Temporal lobe (tissue), 2 donors: ENCODE data around the gene MBD3. TPM values are rescaled to one million over a fixed set of nuclear protein-coding genes. Genes with fewer than 3 reads are reported as not detected.

Experiments used
- small RNA-seq: library from RNA; depleted of rRNA; stranded (forward); fragments of <200 nt; gene quantifications from one replicate; pipeline ENCODE3, GENCODE V24; 2014; ENCODE audit warnings: low replicate concordance
- total RNA-seq: library from RNA; depleted of rRNA; stranded (reverse); fragments of >200 nt; gene quantifications from one replicate; pipeline ENCODE4 v1.2.3, GENCODE V29; 2014

Gene MBD3
- total RNA-seq, 1 donor from 2014 or later, result 40.1 TPM

Small RNA genes lying within 50 kb of the gene (small RNA-seq; reads per million reads assigned to genes)
- gene AC005943.2 (not detected), gene RN7SL477P (not detected), gene RNU6-1223P (not detected)

Other genes starting within 250 kb of the MBD3 start
- 21.4 TPM for gene NDUFS7, start 209.0 kb downstream of the MBD3 start, total RNA-seq
- 10.3 TPM for gene GAMT, start 191.3 kb downstream of the MBD3 start, total RNA-seq
- gene DAZAP1, start 185.3 kb downstream of the MBD3 start, total RNA-seq, result 25.8 TPM
- 418 TPM for gene RPS15, start 154.5 kb downstream of the MBD3 start, total RNA-seq
- 193 TPM for gene APC2, start 142.7 kb downstream of the MBD3 start, total RNA-seq
- 13.5 TPM for gene C19orf25, start 113.7 kb downstream of the MBD3 start, total RNA-seq
- 2.2 TPM for gene PCSK4, start 102.5 kb downstream of the MBD3 start, total RNA-seq
- 0.98 TPM for gene REEP6, start 101.7 kb downstream of the MBD3 start, total RNA-seq
- gene ADAMTSL5, start 79.8 kb downstream of the MBD3 start, total RNA-seq, result under 0.01 TPM
- 0.74 TPM for gene PLK5, start 68.8 kb downstream of the MBD3 start, total RNA-seq
- gene MEX3D, start 24.5 kb downstream of the MBD3 start, total RNA-seq, result 31.2 TPM
- 30.7 TPM for gene UQCR11, start 12.6 kb upstream of the MBD3 start, total RNA-seq
- gene TCF3, start 59.8 kb upstream of the MBD3 start, total RNA-seq, result 19.4 TPM
- not detected for gene ONECUT3, start 160.6 kb upstream of the MBD3 start, total RNA-seq
- gene ATP8B3, start 219.4 kb upstream of the MBD3 start, total RNA-seq, result under 0.01 TPM